NCI-H226 (cell line): ENCODE results near the gene DROSHA.

ENCODE experiments used
- DNase-seq: peaks from one replicate; pipeline ENCODE4 v3.0.0-alpha.2; 2015

The DROSHA gene

GRCh38 chr5:31459594-31459993 lies 72.3 kb downstream of the DROSHA start:
- DNase-seq: no peak

- DNase-seq: no peak
These were observed 76.7 kb downstream of the DROSHA start for GRCh38 chr5:31455172-31455571.

GRCh38 chr5:31453522-31453921 lies 78.4 kb downstream of the DROSHA start:
- no peak for DNase-seq

- no peak for DNase-seq
These were observed 79.6 kb downstream of the DROSHA start for GRCh38 chr5:31452314-31452713.

GRCh38 chr5:31449962-31450361 lies 81.9 kb downstream of the DROSHA start:
- no peak for DNase-seq

GRCh38 chr5:31449174-31449573 lies 82.7 kb downstream of the DROSHA start:
- peak; percentile 40 for DNase-seq

GRCh38 chr5:31445041-31445600 lies 86.8 kb downstream of the DROSHA start:
- DNase-seq: no peak

GRCh38 chr5:31443572-31443971 lies 88.3 kb downstream of the DROSHA start:
- no peak for DNase-seq

- DNase-seq: no peak
These were observed 89.7 kb downstream of the DROSHA start for GRCh38 chr5:31442058-31442745.

GRCh38 chr5:31436851-31437250 lies 95.0 kb downstream of the DROSHA start:
- DNase-seq: no peak

GRCh38 chr5:31435730-31436129 lies 96.2 kb downstream of the DROSHA start:
- DNase-seq: no peak

GRCh38 chr5:31434898-31435297 lies 97.0 kb downstream of the DROSHA start:
- no peak for DNase-seq

GRCh38 chr5:31433229-31433628 lies 98.7 kb downstream of the DROSHA start:
- no peak for DNase-seq

- no peak for DNase-seq
These were observed 104.1 kb downstream of the DROSHA start for GRCh38 chr5:31427724-31428309.

GRCh38 chr5:31427013-31427723 lies 104.7 kb downstream of the DROSHA start:
- no peak for DNase-seq

- DNase-seq: no peak
These were observed 109.9 kb downstream of the DROSHA start for GRCh38 chr5:31421806-31422586.

- no peak for DNase-seq
These were observed 114.4 kb downstream of the DROSHA start for GRCh38 chr5:31417512-31417911.

GRCh38 chr5:31416547-31416946 lies 115.3 kb downstream of the DROSHA start:
- no peak for DNase-seq

GRCh38 chr5:31415960-31416359 lies 115.9 kb downstream of the DROSHA start:
- no peak for DNase-seq

- no peak for DNase-seq
These were observed 116.6 kb downstream of the DROSHA start for GRCh38 chr5:31415009-31415923.

- DNase-seq: no peak
These were observed 118.7 kb downstream of the DROSHA start for GRCh38 chr5:31413030-31413812.
